Thyroid gland (tissue), 4 donors: ENCODE data around the gene ZNF536. TPM values are rescaled to one million over a fixed set of nuclear protein-coding genes. Genes with fewer than 3 reads are reported as not detected.

ENCODE experiments used
- DNase-seq, 2 donors: peaks; one replicate each; pipeline ENCODE4 v3.0.0-alpha.2; 2019
- H3K27ac ChIP-seq, 3 donors: fragments of 200-600 bp; sonication (generic); 1 replicate in 2 of 3; 2 replicates in 1 of 3; pipeline ENCODE4 v1.5.1; 2016 to 2019; ENCODE audit warnings: mild to moderate bottlenecking in 1 of 3, moderate library complexity in 1 of 3
- H3K27me3 ChIP-seq: fragments of 200-600 bp; sonication (generic); one replicate; pipeline ENCODE4 v1.5.1; 2019
- H3K36me3 ChIP-seq, 2 donors: fragments of 200-600 bp; sonication (generic); one replicate each; pipeline ENCODE4 v1.5.1; 2016 to 2019
- H3K4me1 ChIP-seq, 2 donors: fragments of 200-600 bp; sonication (generic); one replicate each; pipeline ENCODE4 v1.5.1; 2017 to 2019
- H3K4me3 ChIP-seq, 3 donors: fragments of 200-600 bp; sonication (generic); replicated peaks in 1 of 3; 1 replicate in 2 of 3; 2 replicates in 1 of 3; pipeline ENCODE4 v1.5.1; 2016; ENCODE audit warnings: mild to moderate bottlenecking in 1 of 3
- H3K9me3 ChIP-seq: fragments of 200-600 bp; sonication (generic); one replicate; pipeline ENCODE4 v1.5.1; 2017
- CTCF ChIP-seq, 6 experiments: fragments of 200-600 bp in 3 of 6; fragments of 450-650 bp in 3 of 6; sonication (generic) in 3 of 6; IDR thresholded peaks; one replicate each; pipeline ENCODE4 v1.5.1; 2016 to 2019; ENCODE audit warnings: antibody characterized with exemption in 6 of 6, mild to moderate bottlenecking in 2 of 6, inconsistent platforms in 1 of 6, moderate library complexity in 1 of 6
- POLR2A ChIP-seq, 2 donors: fragments of 450-650 bp; IDR thresholded peaks; one replicate each; pipeline ENCODE4 v1.6.1; 2017; ENCODE audit warnings: antibody characterized with exemption in 2 of 2, mild to moderate bottlenecking in 2 of 2, moderate library complexity in 1 of 2
- WGBS, 2 donors: methylation state at CpG; one replicate each; pipeline ENCODE4 v1.1.5; 2017; 5-methylcytosine and 5-hydroxymethylcytosine counted together
- intact Hi-C: fragments of 100-400 bp; cut with DNase I; formaldehyde crosslinking; loops from one replicate; pipeline ENCODE4 v1.15.1; 2023
- total RNA-seq, 4 donors: library from RNA; depleted of rRNA; stranded (reverse); fragments of >200 nt; gene quantifications; one replicate each; pipeline ENCODE4 v1.2.3, GENCODE V29; 2016

The ZNF536 gene
- total RNA-seq, 4 donors from 2014 or later = 1.1 to 10.8 (median 5.3) TPM

DNA sequence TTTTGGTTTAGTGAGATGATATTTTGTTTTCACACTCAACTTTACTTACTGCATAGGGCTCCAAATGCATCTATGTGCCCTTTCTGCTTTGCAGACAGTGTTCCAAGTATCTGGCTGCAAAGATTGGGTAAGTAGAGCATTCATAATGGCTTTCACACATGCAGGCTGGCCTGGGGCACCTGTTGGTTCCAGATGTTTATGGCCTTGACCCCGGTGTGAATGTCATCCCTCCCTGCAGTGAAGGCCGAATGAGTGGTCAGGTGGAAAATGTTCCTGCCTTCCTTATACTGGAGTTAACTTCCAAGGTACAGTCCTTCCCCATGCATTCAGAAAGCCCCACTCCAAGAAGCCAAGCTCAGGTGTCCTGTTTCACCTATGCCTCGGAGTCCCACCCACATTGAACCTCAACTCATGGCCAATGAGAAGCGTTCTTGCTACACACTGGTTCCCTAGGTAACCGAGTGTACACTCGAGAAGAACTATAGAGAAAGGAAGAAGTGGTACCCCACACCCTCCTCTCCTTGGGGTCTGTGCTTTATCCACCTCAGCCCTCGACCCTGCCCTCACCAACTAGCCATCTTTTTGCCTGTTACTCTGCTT is 23.0 kb upstream of the ZNF536 start:
- Histone ChIP-seq H3K4me1 (no peaks in the 10 kb centered on the region), H3K4me3 (no peak overlapping the region), H3K9me3 (no peaks in the 10 kb centered on the region), H3K27ac (no peak overlapping the region), H3K36me3 (no peaks in the 10 kb centered on the region), H3K27me3 (no peaks in the 10 kb centered on the region)
- 69 to 72% methylated on average over 7 of the region's 7 CpGs for WGBS, 2 donors
- intact Hi-C loops = no loop called here
- no peak for DNase-seq
- TF ChIP-seq CTCF (IDR thresholded peaks at IDR 0.05) (no peak), POLR2A (IDR thresholded peaks at IDR 0.05) (no peak)

DNA sequence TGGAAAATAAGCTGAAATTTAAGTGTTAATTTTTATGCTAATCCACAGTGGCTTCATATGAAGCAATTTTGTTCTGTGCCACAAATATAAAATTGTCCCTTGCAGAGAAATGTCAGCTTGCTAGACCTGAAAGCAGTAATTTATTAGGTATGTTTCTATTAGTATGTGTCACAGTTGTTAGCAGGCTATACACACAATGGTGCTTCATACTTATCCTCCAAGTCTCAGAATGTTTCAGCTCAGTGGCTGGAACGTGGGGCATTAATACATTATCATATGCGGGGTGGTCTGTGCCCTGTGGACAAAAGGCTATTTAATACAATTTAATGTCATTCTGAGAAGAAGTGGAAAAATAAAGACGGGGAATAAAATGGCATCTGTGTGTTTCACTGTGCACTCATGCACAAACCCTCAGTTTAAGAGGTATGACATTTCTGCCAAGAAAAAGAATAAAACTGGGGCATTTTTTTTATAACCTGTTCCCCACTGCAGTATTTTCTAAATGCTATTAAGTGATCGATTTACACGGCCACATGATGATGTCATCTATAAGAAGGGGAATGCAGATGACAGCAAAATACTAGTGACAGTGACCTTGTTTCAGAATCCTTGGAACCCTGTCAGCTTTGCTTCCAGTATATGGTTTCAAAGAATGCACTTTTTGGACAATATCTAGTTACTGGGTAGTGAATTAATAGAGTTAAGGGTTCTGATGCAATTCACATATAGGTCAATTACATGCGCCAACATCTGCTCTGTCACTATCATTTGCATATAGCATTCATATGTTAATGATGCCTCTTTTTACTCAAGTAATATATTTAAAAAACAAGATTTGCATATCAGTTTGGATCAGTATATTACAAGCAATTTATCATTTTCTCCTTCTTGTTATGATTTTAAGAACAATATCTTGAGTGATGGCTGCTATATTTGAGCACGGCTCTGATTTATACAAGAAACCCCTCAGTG is 21.2 kb upstream of the ZNF536 start:
- no peak overlapping the region for H3K27ac ChIP-seq
- intact Hi-C loops = no loop called here
- no peaks in the 10 kb centered on the region for H3K36me3 ChIP-seq
- H3K27me3 ChIP-seq = no peaks in the 10 kb centered on the region
- DNase-seq = no peak
- WGBS, 2 donors = 42 to 48% methylated on average over 7 of the region's 7 CpGs
- H3K4me1 ChIP-seq = no peaks in the 10 kb centered on the region
- H3K4me3 ChIP-seq = no peak overlapping the region
- H3K9me3 ChIP-seq = no peaks in the 10 kb centered on the region
- TF ChIP-seq CTCF (IDR thresholded peaks at IDR 0.05) (no peak), POLR2A (IDR thresholded peaks at IDR 0.05) (no peak)

- WGBS, 2 donors = 88 to 92% methylated on average over 2 of the region's 2 CpGs
- TF ChIP-seq CTCF (IDR thresholded peaks at IDR 0.05) (no peak), POLR2A (IDR thresholded peaks at IDR 0.05) (no peak)
- no peak for DNase-seq
- Histone ChIP-seq H3K27me3 (no peaks in the 10 kb centered on the region), H3K4me1 (no peaks in the 10 kb centered on the region), H3K9me3 (no peaks in the 10 kb centered on the region), H3K36me3 (no peaks in the 10 kb centered on the region), H3K27ac (no peak overlapping the region), H3K4me3 (no peak overlapping the region)
- intact Hi-C loops = no loop called here
Measured at GRCh38 chr19:30351774-30352173, 20.4 kb upstream of the ZNF536 start.

DNA sequence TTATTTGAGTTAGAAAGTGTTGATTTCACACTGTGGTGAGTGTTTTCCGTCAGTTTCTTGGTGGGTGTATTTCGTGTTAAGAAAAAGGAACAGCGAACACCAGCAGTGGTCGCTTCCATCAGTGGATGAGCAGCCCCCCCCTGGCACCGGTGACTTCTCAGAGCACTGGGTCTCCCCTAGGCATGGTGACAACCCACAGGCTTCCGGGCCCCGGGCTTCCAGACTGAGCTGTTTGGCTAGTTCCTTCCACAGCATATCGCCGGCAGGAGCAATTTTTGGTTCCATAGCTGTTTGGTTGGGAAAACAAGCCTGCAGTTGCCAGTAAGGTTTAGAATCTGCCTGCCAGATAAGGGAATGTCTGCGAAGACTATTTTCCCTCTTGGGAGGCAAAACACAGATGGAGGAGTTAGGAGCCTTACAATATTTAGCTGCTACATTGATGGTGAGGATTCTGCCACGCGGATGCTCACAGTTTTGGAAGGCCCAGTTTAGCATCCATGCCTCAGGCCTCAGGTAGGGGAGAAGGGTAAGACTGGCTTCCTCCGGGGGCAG is 18.7 kb upstream of the ZNF536 start:
- Histone ChIP-seq H3K36me3 (no peaks in the 10 kb centered on the region), H3K4me3 (no peak overlapping the region), H3K27me3 (no peaks in the 10 kb centered on the region), H3K9me3 (no peaks in the 10 kb centered on the region), H3K4me1 (no peaks in the 10 kb centered on the region), H3K27ac (no peak overlapping the region)
- TF ChIP-seq POLR2A (IDR thresholded peaks at IDR 0.05) = no peak
- TF ChIP-seq CTCF (IDR thresholded peaks at IDR 0.05) = no peak
- intact Hi-C loops = no loop called here
- 94 to 97% methylated on average over 10 to 13 of the region's 13 CpGs for WGBS, 2 donors
- DNase-seq = no peak

DNA sequence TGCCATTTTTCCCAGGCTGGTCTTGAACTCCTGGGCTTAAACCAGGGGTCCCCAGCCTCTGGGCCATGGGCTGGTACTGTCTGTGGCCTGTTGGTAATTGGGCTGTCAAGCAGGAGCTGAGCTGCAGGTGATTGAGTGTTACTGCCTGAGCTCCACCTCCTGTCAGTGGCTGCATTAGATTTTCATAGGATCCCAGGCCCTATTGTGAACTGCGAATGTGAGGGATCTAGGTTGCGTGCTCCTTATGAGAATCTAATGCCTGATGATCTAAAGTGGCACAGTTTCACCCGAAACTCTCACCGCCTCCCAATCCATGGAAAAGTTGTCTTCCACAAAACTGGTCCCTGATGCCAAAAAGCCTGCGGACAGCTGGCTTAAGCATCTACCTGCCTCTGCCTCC is 16.6 kb upstream of the ZNF536 start:
- WGBS, 2 donors = 82 to 98% methylated on average over 4 to 5 of the region's 5 CpGs
- Histone ChIP-seq H3K4me3 (no peak overlapping the region), H3K27me3 (no peaks in the 10 kb centered on the region), H3K9me3 (no peaks in the 10 kb centered on the region), H3K4me1 (no peaks in the 10 kb centered on the region), H3K27ac (no peak overlapping the region), H3K36me3 (no peaks in the 10 kb centered on the region)
- TF ChIP-seq CTCF (IDR thresholded peaks at IDR 0.05) = no peak
- intact Hi-C loops = no loop called here
- no peak for DNase-seq
